ENCODE results near the gene DGKZ.

- TF ChIP-seq CTCF (IDR thresholded peaks at IDR 0.05) (no peak), EZH2 (IDR thresholded peaks at IDR 0.05) (no peak)
Observed at GRCh38 chr11:46319074-46319453, 28.2 kb upstream of the DGKZ start.

Measured in neural progenitor cell (in vitro differentiated cells).